Measurements from ENCODE around the gene ZNF48. TPM values are rescaled to one million over a fixed set of nuclear protein-coding genes. Genes with fewer than 3 reads are reported as not detected.
A peak's percentile ranks its signal among the peaks of the same experiment; 100 is the strongest.

The ZNF48 gene
- total RNA-seq, 1 experiment from 2014 or later: 24.8 TPM

- no peak overlapping the region for H3K4me3 Mint-ChIP-seq (ENCODE audit: low read depth, unreplicated experiment)
- no peaks in the 10 kb centered on the region for H3K9me3 Mint-ChIP-seq (ENCODE audit: low read depth, unreplicated experiment)
- no peak overlapping the region for H3K27ac Mint-ChIP-seq (ENCODE audit: unreplicated experiment)
- peaks cover 58% of the 10 kb centered on the region for H3K36me3 Mint-ChIP-seq (ENCODE audit: insufficient read depth, unreplicated experiment)
- peaks cover 38% of the 10 kb centered on the region for H3K4me1 Mint-ChIP-seq (ENCODE audit: low read depth, unreplicated experiment)
- BruUV-seq (replicated peaks): no TSS peak
- CTCF ChIA-PET: interaction anchor here (1.4 kb wide), 1 partner anchor 9 kb away, joined by 5 read pairs; no protein-coding TSS in a partner anchor
- H3K27me3 Mint-ChIP-seq (ENCODE audit: unreplicated experiment): no peaks in the 10 kb centered on the region
- intact Hi-C loops (cut with micrococcal nuclease; ENCODE audit: unreplicated experiment): no loop called here
- TF ChIP-seq, protein P1, sequence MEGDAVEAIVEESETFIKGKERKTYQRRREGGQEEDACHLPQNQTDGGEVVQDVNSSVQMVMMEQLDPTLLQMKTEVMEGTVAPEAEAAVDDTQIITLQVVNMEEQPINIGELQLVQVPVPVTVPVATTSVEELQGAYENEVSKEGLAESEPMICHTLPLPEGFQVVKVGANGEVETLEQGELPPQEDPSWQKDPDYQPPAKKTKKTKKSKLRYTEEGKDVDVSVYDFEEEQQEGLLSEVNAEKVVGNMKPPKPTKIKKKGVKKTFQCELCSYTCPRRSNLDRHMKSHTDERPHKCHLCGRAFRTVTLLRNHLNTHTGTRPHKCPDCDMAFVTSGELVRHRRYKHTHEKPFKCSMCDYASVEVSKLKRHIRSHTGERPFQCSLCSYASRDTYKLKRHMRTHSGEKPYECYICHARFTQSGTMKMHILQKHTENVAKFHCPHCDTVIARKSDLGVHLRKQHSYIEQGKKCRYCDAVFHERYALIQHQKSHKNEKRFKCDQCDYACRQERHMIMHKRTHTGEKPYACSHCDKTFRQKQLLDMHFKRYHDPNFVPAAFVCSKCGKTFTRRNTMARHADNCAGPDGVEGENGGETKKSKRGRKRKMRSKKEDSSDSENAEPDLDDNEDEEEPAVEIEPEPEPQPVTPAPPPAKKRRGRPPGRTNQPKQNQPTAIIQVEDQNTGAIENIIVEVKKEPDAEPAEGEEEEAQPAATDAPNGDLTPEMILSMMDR (IDR thresholded peaks at IDR 0.05; ENCODE audit: unreplicated experiment): no peak
- DNase-seq: no peak
Measured at GRCh38 chr16:30361180-30361579, 34.0 kb upstream of the ZNF48 start.

- Mint-ChIP-seq H3K4me3 (ENCODE audit: low read depth, unreplicated experiment) (no peak overlapping the region), H3K27me3 (ENCODE audit: unreplicated experiment) (peaks cover 3% of the 10 kb centered on the region), H3K27ac (ENCODE audit: unreplicated experiment) (no peak overlapping the region), H3K4me1 (ENCODE audit: low read depth, unreplicated experiment) (peaks cover 34% of the 10 kb centered on the region), H3K9me3 (ENCODE audit: low read depth, unreplicated experiment) (no peaks in the 10 kb centered on the region), H3K36me3 (ENCODE audit: insufficient read depth, unreplicated experiment) (peaks cover 66% of the 10 kb centered on the region)
- TF ChIP-seq, protein P1 (IDR thresholded peaks at IDR 0.05; ENCODE audit: unreplicated experiment): no peak
- intact Hi-C loops (cut with micrococcal nuclease; ENCODE audit: unreplicated experiment): no loop called here
- no peak for DNase-seq
- CTCF ChIA-PET: no interaction called here
- BruUV-seq (replicated peaks): no TSS peak
Measured at GRCh38 chr16:30365200-30365599, 30.0 kb upstream of the ZNF48 start.

DNA sequence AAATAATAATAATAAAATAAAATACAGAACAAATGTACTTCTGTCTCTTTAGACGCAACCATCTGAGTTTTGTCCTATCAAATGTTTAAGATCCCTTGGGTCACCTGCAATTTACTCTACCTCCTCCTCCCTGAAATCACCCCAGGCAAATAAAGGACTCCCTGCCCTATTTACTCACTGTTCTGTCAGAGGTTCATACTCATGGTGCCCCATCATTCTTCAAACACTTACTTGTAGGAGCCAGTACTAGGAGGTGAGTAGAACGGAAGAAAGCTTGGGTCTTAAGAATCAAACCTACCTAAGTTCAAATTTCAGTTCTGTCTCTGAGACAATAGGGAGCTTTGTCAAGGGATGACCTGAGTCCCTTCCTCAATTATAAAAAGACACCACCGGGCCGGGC is 28.7 kb upstream of the ZNF48 start:
- intact Hi-C loops (cut with micrococcal nuclease; ENCODE audit: unreplicated experiment): no loop called here
- peaks cover 70% of the 10 kb centered on the region for H3K36me3 Mint-ChIP-seq (ENCODE audit: insufficient read depth, unreplicated experiment)
- TF ChIP-seq, protein P1 (IDR thresholded peaks at IDR 0.05; ENCODE audit: unreplicated experiment): no peak
- peaks cover 36% of the 10 kb centered on the region for H3K4me1 Mint-ChIP-seq (ENCODE audit: low read depth, unreplicated experiment)
- H3K27me3 Mint-ChIP-seq (ENCODE audit: unreplicated experiment): peaks cover 14% of the 10 kb centered on the region
- CTCF ChIA-PET: no interaction called here
- H3K27ac Mint-ChIP-seq (ENCODE audit: unreplicated experiment): no peak overlapping the region
- no peak overlapping the region for H3K4me3 Mint-ChIP-seq (ENCODE audit: low read depth, unreplicated experiment)
- no TSS peak for BruUV-seq (replicated peaks)
- no peak for DNase-seq
- no peaks in the 10 kb centered on the region for H3K9me3 Mint-ChIP-seq (ENCODE audit: low read depth, unreplicated experiment)

DNA sequence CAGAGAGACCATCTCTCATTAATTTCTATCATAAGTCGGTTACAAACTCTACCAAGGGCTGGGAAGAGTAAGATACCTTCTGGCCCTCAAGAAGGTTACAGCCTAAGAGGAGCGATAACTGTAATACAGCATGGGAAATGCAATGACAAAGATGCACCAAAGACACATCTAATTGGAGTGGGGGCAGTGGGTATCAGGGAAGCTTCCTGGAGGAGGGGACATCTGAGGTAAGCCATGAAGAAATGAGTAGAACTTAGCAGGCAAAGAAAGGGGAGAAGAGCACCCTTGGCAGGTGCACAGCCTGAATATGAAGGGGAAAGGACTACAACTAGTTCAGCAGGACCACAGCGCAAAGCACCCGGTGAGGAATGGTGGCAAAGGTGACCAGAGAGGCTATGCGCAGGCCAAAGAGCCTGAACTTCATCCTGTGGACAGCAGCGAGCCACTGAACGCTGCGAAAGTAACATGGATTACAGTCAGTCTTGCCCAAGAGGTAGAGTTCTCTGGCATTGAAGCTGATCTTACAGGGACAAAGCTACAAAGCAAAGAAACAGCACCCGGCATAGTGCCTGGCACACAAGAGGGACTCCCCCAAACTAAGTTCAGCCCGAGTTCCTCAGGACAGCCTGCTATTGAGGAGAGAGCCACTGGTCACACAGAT is 27.7 kb upstream of the ZNF48 start:
- intact Hi-C loops (cut with micrococcal nuclease; ENCODE audit: unreplicated experiment): no loop called here
- H3K4me1 Mint-ChIP-seq (ENCODE audit: low read depth, unreplicated experiment): peaks cover 44% of the 10 kb centered on the region
- H3K4me3 Mint-ChIP-seq (ENCODE audit: low read depth, unreplicated experiment): peak overlapping the region; percentile 86
- peaks cover 14% of the 10 kb centered on the region for H3K27me3 Mint-ChIP-seq (ENCODE audit: unreplicated experiment)
- no peak for DNase-seq
- BruUV-seq (replicated peaks): no TSS peak
- peak overlapping the region; percentile 51 for H3K27ac Mint-ChIP-seq (ENCODE audit: unreplicated experiment)
- H3K36me3 Mint-ChIP-seq (ENCODE audit: insufficient read depth, unreplicated experiment): peaks cover 68% of the 10 kb centered on the region
- TF ChIP-seq, protein P1 (IDR thresholded peaks at IDR 0.05; ENCODE audit: unreplicated experiment): no peak
- CTCF ChIA-PET: no interaction called here
- no peaks in the 10 kb centered on the region for H3K9me3 Mint-ChIP-seq (ENCODE audit: low read depth, unreplicated experiment)

All from Calu3 (cell line).